ENCODE data around the gene FBXL17.

DNA sequence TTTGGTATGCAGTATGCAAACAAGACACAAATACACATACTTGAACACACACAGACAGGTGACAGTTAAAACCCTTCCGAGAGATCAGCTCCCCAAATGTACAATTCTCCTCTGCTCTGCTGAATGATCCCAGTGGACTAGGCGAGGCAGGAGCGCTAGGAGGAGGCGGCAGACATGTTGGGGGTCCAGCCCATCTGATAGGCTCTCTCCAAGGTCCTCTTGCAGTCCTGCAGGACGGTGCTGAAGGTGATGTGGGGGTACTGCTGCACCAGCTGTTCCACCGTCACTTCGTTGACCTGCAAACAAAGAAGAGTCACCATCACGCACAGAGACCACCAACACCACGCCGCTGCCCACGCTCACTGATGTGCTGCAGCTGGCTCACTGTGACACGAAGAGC lies 520.3 kb downstream of the FBXL17 start:
- TF ChIP-seq, protein P1, sequence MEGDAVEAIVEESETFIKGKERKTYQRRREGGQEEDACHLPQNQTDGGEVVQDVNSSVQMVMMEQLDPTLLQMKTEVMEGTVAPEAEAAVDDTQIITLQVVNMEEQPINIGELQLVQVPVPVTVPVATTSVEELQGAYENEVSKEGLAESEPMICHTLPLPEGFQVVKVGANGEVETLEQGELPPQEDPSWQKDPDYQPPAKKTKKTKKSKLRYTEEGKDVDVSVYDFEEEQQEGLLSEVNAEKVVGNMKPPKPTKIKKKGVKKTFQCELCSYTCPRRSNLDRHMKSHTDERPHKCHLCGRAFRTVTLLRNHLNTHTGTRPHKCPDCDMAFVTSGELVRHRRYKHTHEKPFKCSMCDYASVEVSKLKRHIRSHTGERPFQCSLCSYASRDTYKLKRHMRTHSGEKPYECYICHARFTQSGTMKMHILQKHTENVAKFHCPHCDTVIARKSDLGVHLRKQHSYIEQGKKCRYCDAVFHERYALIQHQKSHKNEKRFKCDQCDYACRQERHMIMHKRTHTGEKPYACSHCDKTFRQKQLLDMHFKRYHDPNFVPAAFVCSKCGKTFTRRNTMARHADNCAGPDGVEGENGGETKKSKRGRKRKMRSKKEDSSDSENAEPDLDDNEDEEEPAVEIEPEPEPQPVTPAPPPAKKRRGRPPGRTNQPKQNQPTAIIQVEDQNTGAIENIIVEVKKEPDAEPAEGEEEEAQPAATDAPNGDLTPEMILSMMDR (IDR thresholded peaks at IDR 0.05; ENCODE audit: borderline replicate concordance, extremely low read depth, low read length, poor library complexity, severe bottlenecking): no peak
- TF ChIP-seq EZH2 (IDR thresholded peaks at IDR 0.05; ENCODE audit: borderline replicate concordance, low read depth, low read length, severe bottlenecking): no peak

Data from DND-41 (cell line).